ENCODE results near the gene NAV2.
A peak's percentile ranks its signal among the peaks of the same experiment; 100 is the strongest.

The NAV2 gene

DNA sequence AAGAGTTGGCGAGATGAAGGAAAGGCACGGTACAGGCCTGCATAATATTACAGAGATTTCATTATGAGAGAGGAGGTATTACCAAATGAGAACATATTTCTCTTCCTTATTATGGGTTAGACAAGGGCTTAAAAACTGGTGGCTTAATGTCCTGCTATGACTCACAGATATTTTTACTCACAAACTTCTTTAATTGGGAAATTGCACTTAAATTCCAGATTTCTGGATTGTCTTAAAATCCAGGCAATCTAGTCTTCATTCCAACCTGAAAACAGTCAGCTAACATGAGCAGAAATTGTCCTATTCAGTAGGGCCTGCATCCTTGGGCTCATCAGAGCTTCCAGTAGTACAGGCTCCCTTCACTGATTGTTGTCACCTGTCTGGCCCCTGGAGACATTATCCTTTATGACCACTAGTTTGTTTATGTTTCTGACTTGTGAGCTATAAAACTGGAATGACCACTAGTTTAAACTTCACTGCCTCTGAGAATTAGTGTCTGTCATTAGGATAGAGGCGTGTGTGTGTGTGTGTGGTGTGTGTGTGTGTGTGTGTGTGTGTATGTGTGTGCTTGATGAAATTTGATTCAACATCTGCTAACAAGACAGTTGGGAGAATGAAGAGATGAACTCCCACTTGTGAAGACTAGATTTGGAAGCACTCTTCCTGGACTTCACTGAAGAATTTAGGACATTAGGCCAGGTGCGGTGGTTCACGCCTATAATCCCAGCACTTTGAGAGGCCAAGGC lies 422.5 kb downstream of the NAV2 start:
- no peak for DNase-seq (ENCODE audit: low spot score)
- TF ChIP-seq, protein P1, sequence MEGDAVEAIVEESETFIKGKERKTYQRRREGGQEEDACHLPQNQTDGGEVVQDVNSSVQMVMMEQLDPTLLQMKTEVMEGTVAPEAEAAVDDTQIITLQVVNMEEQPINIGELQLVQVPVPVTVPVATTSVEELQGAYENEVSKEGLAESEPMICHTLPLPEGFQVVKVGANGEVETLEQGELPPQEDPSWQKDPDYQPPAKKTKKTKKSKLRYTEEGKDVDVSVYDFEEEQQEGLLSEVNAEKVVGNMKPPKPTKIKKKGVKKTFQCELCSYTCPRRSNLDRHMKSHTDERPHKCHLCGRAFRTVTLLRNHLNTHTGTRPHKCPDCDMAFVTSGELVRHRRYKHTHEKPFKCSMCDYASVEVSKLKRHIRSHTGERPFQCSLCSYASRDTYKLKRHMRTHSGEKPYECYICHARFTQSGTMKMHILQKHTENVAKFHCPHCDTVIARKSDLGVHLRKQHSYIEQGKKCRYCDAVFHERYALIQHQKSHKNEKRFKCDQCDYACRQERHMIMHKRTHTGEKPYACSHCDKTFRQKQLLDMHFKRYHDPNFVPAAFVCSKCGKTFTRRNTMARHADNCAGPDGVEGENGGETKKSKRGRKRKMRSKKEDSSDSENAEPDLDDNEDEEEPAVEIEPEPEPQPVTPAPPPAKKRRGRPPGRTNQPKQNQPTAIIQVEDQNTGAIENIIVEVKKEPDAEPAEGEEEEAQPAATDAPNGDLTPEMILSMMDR (IDR thresholded peaks at IDR 0.05; ENCODE audit: borderline replicate concordance, control extremely low read depth, extremely low read depth, insufficient read depth, missing control alignments), result no peak
- in situ Hi-C loops (cut with MboI; ENCODE audit: low sequenced_read_pairs, unreplicated experiment), result loop anchor here (10.0 to 25.0 kb wide), 2 partner anchors 190 to 477 kb away; no protein-coding TSS in a partner anchor

DNA sequence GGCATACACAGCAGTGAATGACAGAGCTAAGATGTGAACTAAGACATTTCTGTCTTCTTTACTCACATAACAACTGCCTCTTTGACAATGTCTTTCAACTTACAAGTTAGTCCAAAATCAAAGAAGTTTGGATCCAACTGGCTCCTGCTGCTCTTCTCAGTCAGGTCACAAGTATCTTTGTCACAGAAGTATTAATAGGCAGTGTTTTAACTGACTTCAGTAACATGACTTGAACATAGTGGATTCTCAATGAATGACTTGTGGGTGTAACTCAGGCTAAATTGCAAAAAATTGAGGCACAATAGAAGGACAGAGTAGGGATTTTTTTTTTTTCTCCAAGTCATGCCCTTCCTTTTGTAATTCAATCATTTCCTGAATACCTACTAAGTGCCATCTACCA lies 425.0 kb downstream of the NAV2 start:
- TF ChIP-seq, protein P1 (IDR thresholded peaks at IDR 0.05; ENCODE audit: borderline replicate concordance, control extremely low read depth, extremely low read depth, insufficient read depth, missing control alignments), result no peak
- in situ Hi-C loops (cut with MboI; ENCODE audit: low sequenced_read_pairs, unreplicated experiment), result loop anchor here (10.0 to 25.0 kb wide), 2 partner anchors 193 to 475 kb away; no protein-coding TSS in a partner anchor

DNA sequence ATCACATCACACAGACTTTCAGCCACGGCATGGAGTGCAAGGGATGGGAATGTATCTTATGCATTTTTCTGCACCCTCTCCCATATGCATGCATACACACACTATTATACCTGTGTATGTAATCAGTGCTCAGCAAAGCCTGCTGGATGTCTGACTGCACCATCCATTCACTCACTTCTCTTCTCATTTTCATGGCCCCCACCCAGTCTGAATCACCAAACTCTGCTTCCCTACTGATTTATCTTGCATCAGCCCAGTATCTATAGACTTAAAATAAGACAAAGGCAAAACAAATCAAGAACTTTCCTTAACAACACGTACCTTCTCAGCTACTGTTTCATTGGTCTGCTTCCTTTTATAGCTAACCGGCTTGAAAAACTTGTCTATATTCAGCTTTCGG lies 426.1 kb downstream of the NAV2 start:
- DNase-seq (ENCODE audit: low spot score), result no peak
- in situ Hi-C loops (cut with MboI; ENCODE audit: low sequenced_read_pairs, unreplicated experiment), result loop anchor here (10.0 to 25.0 kb wide), 2 partner anchors 194 to 474 kb away; no protein-coding TSS in a partner anchor
- TF ChIP-seq, protein P1 (IDR thresholded peaks at IDR 0.05; ENCODE audit: borderline replicate concordance, control extremely low read depth, extremely low read depth, insufficient read depth, missing control alignments), result no peak

More for the DNA sequence above, 425.0 kb downstream of the NAV2 start:
- DNase-seq (ENCODE audit: low spot score), result no peak

DNA sequence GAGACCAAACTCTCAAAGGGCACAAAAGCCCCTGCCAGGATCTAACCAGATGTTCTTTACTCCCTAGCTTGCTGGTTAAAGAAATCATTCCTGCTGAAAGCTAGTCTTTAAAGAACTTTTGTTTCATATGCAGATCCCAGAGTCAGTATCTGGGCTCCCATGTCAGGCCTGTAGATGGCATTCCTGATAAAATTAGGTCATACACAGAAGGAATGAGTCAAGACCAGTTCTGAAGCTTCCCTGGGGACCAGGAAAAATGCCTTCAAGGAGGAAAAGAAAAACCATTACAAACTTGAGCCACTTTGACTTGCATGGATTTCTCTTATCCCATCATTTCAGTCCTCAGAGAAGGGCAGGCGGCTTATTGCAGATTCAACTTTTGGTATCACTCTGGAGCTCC lies 441.7 kb downstream of the NAV2 start:
- no peak for DNase-seq (ENCODE audit: low spot score)
- TF ChIP-seq, protein P1 (IDR thresholded peaks at IDR 0.05; ENCODE audit: borderline replicate concordance, control extremely low read depth, extremely low read depth, insufficient read depth, missing control alignments), result no peak
- in situ Hi-C loops (cut with MboI; ENCODE audit: low sequenced_read_pairs, unreplicated experiment), result no loop called here

DNA sequence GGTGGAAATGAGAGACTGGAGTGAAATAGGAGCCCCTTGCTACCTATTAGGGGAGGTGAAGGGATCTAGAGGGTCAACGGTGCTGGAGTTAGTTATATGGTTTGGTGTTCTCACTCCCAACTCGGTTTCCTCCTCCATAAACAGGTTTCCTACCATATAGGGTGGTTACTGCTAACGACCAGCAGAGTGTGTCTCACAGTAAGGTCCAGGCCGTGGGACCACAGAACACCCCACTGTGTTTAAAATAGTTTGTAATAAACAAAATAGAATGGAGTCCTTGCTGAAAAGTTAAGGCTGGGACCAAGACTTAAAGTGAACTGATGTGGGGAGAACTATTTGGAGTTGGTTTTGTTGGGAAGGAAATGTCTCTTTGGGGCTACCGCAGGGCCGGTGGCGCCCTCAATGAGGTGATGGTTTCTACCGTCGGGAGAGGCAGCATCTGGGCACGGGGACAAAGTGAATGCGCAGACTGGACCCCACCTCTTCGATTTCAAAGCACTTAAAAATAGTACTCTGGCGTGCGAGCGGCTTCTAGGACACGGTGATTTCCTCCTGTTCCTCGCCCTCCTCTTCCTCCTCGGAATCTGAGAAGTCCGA lies 443.1 kb downstream of the NAV2 start:
- TF ChIP-seq, protein P1 (IDR thresholded peaks at IDR 0.05; ENCODE audit: borderline replicate concordance, control extremely low read depth, extremely low read depth, insufficient read depth, missing control alignments), result no peak
- in situ Hi-C loops (cut with MboI; ENCODE audit: low sequenced_read_pairs, unreplicated experiment), result no loop called here
- peak; percentile 10 for DNase-seq (ENCODE audit: low spot score)

DNA sequence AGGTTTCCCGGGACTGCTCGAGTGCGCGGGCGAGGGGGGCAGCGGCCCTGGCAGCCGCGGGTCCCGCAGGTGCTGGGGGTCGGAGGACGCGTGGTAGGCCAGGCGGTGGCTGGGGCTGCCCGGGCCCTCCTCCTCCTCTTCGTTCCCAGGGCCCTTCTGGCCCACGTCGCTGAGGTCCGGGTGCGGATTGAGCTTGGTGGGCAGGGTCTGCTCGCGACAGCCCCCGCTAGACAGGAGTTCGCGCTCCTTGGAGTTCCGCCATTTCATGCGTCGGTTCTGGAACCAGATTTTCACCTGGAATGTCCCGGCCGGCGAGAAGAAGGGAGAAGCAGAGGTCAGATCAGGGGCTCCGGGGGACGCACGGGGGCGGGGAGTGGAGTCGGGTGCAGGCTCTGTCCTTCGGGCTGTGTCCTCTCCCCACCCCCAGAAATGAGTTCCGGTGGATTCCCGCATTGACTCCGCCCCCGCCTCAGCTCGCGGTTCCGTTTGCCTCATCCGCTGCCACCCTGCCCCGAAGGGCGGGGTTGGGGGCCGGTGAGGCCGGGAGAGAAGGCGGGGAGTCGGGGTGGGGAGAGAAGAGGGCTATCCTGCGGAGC lies 443.7 kb downstream of the NAV2 start:
- in situ Hi-C loops (cut with MboI; ENCODE audit: low sequenced_read_pairs, unreplicated experiment), result no loop called here
- DNase-seq (ENCODE audit: low spot score), result peak; percentile 52
- TF ChIP-seq, protein P1 (IDR thresholded peaks at IDR 0.05; ENCODE audit: borderline replicate concordance, control extremely low read depth, extremely low read depth, insufficient read depth, missing control alignments), result no peak
